Caco-2 (cell line): ENCODE results near the gene MAMDC4. TPM values are rescaled to one million over a fixed set of nuclear protein-coding genes. Genes with fewer than 3 reads are reported as not detected.
A peak's percentile ranks its signal among the peaks of the same experiment; 100 is the strongest.
"Not testable (repeated sequence)": the region's sequence is repeated elsewhere in the genome, so short reads cannot be mapped to it uniquely, and the experiment has no call there.

Experiments
- BruUV-seq: library from RNA; stranded (reverse); fragments of 400-500 nt; replicated peaks from 2 replicates; lab custom pipeline; 2021; lab: Mats Ljungman, UMichigan
- CTCF ChIA-PET: fragments of 300-600 bp; sonication (Branson Sonifier 250); formaldehyde crosslinking; loops from one replicate; lab custom pipeline; 2022; ENCODE audit warnings: antibody characterized with exemption; lab: Charles Lee
- POLR2A ChIA-PET: fragments of 300-600 bp; sonication (Branson Sonifier 250); formaldehyde crosslinking; loops from one replicate; lab custom pipeline; 2022; ENCODE audit warnings: antibody characterized with exemption; lab: Charles Lee
- DNase-seq, 2 experiments: peaks; one replicate each; pipeline versions ENCODE4 v3.0.0 to v3.0.0-alpha.2; 2020 to 2022
- H3K27me3 ChIP-seq: replicated peaks from 2 replicates; pipeline ENCODE4 v1.6.0; 2011; ENCODE audit warnings: low read length; ENCODE audit not compliant: control insufficient read depth, insufficient read depth
- H3K36me3 ChIP-seq: 2 replicates; pipeline ENCODE4 v1.5.1; 2011; ENCODE audit warnings: low read length; ENCODE audit not compliant: control insufficient read depth, insufficient read depth
- H3K4me1 ChIP-seq: fragments of 250-450 bp; sonication (Bioruptor Pico); 2 replicates; pipeline ENCODE4 v1.5.1; 2020; ENCODE audit warnings: mild to moderate bottlenecking
- H3K4me3 ChIP-seq: 2 replicates; pipeline ENCODE4 v1.5.1; 2011; ENCODE audit warnings: low read depth, mild to moderate bottlenecking, control low read depth, low read length
- H3K9me3 ChIP-seq: fragments of 250-450 bp; sonication (Bioruptor Pico); 2 replicates; pipeline ENCODE4 v1.5.1; 2020; ENCODE audit warnings: mild to moderate bottlenecking, moderate library complexity
- H3K27ac Mint-ChIP-seq: one replicate; pipeline ENCODE4 v1.8.0; 2022; ENCODE audit warnings: mixed read lengths; ENCODE audit not compliant: unreplicated experiment
- H3K27me3 Mint-ChIP-seq: one replicate; pipeline ENCODE4 v1.8.0; 2022; ENCODE audit warnings: mixed read lengths; ENCODE audit not compliant: insufficient read depth, unreplicated experiment
- H3K36me3 Mint-ChIP-seq: one replicate; pipeline ENCODE4 v1.8.0; 2022; ENCODE audit warnings: mild to moderate bottlenecking, mixed read lengths; ENCODE audit not compliant: insufficient read depth, unreplicated experiment
- H3K4me1 Mint-ChIP-seq: one replicate; pipeline ENCODE4 v1.8.0; 2022; ENCODE audit warnings: low read depth, mixed read lengths; ENCODE audit not compliant: unreplicated experiment
- H3K4me3 Mint-ChIP-seq: one replicate; pipeline ENCODE4 v1.8.0; 2022; ENCODE audit warnings: mild to moderate bottlenecking, moderate library complexity, mixed read lengths; ENCODE audit not compliant: unreplicated experiment
- H3K9me3 Mint-ChIP-seq: one replicate; pipeline ENCODE4 v1.8.0; 2022; ENCODE audit warnings: mixed read lengths; ENCODE audit not compliant: unreplicated experiment
- intact Hi-C: fragments of 100-400 bp; cut with micrococcal nuclease; formaldehyde crosslinking; loops from one replicate; pipeline ENCODE4 v1.10.0; 2022; ENCODE audit not compliant: unreplicated experiment
- total RNA-seq: library from RNA; stranded (reverse); gene quantifications from 2 replicates; pipeline ENCODE4 v1.2.3, GENCODE V29; 2022
- TF ChIP-seq, protein P1 (sequence below), 2 experiments: fragments of 200-600 bp in 1 of 2; IDR thresholded peaks; 1 replicate in 1 of 2; 2 replicates in 1 of 2; pipeline versions ENCODE4 v1.5.1 to v1.8.0; 2011 to 2022; ENCODE audit warnings: antibody characterized with exemption in 1 of 2, control low read depth in 1 of 2, inconsistent platforms in 1 of 2, low read depth in 1 of 2, low read length in 1 of 2, mild to moderate bottlenecking in 1 of 2, moderate library complexity in 1 of 2; ENCODE audit not compliant: insufficient read depth in 1 of 2, severe bottlenecking in 1 of 2, unreplicated experiment in 1 of 2

Gene MAMDC4
- total RNA-seq, 1 experiment from 2014 or later, result 8.8 TPM

DNA sequence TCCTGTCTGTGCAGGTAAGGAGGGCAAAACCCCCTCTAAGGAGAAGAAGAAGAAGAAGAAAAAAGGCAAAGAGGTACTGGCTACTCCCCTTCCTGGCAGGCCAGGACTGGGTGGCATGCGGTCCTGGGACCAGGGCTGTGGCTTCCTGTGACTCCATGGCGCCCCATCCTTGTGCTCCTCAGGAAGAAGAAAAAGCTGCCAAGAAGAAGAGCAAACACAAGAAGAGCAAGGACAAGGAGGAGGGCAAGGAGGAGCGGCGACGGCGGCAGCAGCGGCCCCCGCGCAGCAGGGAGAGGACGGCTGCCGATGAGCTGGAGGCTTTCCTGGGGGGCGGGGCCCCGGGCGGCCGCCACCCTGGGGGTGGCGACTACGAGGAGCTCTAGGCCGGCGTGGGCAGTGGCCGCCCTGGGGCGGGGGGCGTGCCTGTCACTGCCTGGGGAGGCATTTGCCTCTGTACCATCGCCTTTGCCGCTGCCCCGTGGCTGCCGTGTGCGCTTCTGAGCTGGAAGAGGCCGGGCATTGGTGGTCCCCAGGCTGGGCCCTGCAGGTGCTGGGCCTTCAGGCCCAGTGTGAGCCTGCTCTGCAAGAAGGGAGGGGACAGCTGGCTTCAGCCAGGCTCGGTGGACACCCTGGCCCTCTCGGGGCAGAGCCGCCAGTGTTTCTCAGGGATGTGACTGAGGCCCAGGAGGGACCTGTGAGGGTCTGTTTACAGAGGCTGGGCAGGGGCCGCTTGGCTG lies 11.8 kb upstream of the MAMDC4 start:
- no peaks in the 10 kb centered on the region for H3K9me3 Mint-ChIP-seq
- intact Hi-C loops, result loop anchor here (10.0 kb wide), 1 partner anchor 104 kb away; the partner anchor contains the start of genes C8G and FBXW5
- ChIA-PET POLR2A (interaction anchor here (0.6 to 0.9 kb wide), 2 partner anchors 40 to 50 kb away, joined by 4 to 5 read pairs; no protein-coding TSS in a partner anchor), CTCF (interaction anchor here (0.6 to 1.6 kb wide), 5 partner anchors 11 to 336 kb away, joined by 3 to 7 read pairs (median 5); partner anchors contain the start of gene TMEM141)
- Histone ChIP-seq H3K27me3 (no peaks in the 10 kb centered on the region), H3K4me1 (peaks cover 25% of the 10 kb centered on the region), H3K4me3 (no peak overlapping the region), H3K36me3 (no peaks in the 10 kb centered on the region; the same call in 1 of the 2 replicates), H3K9me3 (no peaks in the 10 kb centered on the region)
- peak overlapping the region; percentile 7 for H3K4me3 Mint-ChIP-seq
- H3K27me3 Mint-ChIP-seq, result no peaks in the 10 kb centered on the region
- TSS peak; percentile 83 for BruUV-seq
- peaks cover 8% of the 10 kb centered on the region for H3K4me1 Mint-ChIP-seq
- H3K36me3 Mint-ChIP-seq, result peaks cover 78% of the 10 kb centered on the region
- H3K27ac Mint-ChIP-seq, result peak overlapping the region; percentile 42
- no peak for DNase-seq
- TF ChIP-seq, protein P1, sequence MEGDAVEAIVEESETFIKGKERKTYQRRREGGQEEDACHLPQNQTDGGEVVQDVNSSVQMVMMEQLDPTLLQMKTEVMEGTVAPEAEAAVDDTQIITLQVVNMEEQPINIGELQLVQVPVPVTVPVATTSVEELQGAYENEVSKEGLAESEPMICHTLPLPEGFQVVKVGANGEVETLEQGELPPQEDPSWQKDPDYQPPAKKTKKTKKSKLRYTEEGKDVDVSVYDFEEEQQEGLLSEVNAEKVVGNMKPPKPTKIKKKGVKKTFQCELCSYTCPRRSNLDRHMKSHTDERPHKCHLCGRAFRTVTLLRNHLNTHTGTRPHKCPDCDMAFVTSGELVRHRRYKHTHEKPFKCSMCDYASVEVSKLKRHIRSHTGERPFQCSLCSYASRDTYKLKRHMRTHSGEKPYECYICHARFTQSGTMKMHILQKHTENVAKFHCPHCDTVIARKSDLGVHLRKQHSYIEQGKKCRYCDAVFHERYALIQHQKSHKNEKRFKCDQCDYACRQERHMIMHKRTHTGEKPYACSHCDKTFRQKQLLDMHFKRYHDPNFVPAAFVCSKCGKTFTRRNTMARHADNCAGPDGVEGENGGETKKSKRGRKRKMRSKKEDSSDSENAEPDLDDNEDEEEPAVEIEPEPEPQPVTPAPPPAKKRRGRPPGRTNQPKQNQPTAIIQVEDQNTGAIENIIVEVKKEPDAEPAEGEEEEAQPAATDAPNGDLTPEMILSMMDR (IDR thresholded peaks at IDR 0.05; ENCODE audit: insufficient read depth in 1 of 2, low read depth in 1 of 2, low read length in 1 of 2, severe bottlenecking in 1 of 2, unreplicated experiment in 1 of 2), result no peak

DNA sequence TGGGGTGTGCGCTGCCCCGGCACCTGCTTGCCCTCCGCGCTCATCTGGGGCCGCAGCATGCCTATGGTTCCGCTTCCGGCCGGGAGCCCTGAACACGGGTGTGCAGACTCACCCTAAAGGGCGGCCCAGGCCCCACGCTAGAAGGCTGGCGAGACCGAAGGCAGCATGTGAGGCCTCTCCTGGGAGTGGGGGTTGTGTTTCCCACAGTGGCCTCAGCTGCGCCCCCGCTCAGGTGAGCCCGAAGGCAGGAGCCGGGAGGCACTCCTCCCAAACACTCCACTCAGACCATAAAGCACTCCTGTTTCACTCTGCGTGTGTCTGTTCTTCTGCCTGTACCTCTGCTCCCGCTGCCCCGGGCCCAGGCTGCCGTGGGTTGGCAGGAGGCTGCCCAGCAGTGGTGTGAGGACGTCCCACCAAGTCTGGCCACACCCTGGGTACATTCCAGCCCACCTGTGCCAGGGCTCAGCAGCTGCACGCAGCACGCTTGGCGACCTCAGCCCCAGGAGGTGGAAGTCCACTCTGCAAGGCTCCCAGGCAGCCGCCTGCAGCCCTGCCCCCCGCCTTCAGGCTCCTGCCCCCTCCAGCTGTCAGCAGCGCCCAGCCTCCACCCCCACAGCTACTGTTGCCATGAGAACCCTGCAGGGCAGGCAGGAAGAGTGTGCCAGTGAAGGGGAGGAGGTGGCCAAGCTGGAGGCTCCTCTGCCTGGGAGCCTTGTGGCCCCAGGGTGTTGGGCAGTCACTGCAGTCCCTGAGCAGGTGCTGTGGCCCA lies 11.1 kb upstream of the MAMDC4 start:
- Histone ChIP-seq H3K27me3 (no peaks in the 10 kb centered on the region), H3K36me3 (no peaks in the 10 kb centered on the region; the same call in 1 of the 2 replicates), H3K4me3 (no peak overlapping the region), H3K4me1 (peaks cover 25% of the 10 kb centered on the region), H3K9me3 (no peaks in the 10 kb centered on the region)
- H3K4me1 Mint-ChIP-seq, result peaks cover 8% of the 10 kb centered on the region
- intact Hi-C loops, result loop anchor here (10.0 kb wide), 1 partner anchor 104 kb away; the partner anchor contains the start of genes C8G and FBXW5
- BruUV-seq, result no TSS peak
- H3K4me3 Mint-ChIP-seq, result no peak overlapping the region
- no peaks in the 10 kb centered on the region for H3K27me3 Mint-ChIP-seq
- peak in 1 of 2 experiments; percentile 49 for DNase-seq
- ChIA-PET POLR2A (interaction anchor here (0.6 to 0.9 kb wide), 2 partner anchors 41 to 51 kb away, joined by 4 to 5 read pairs; no protein-coding TSS in a partner anchor), CTCF (interaction anchor here (0.6 to 1.6 kb wide), 3 partner anchors 12 to 335 kb away, joined by 5 to 7 read pairs (median 5); no protein-coding TSS in a partner anchor)
- TF ChIP-seq, protein P1 (IDR thresholded peaks at IDR 0.05; ENCODE audit: insufficient read depth in 1 of 2, low read depth in 1 of 2, low read length in 1 of 2, severe bottlenecking in 1 of 2, unreplicated experiment in 1 of 2), result no peak
- H3K9me3 Mint-ChIP-seq, result no peaks in the 10 kb centered on the region
- H3K27ac Mint-ChIP-seq, result peak overlapping the region; percentile 42
- peaks cover 74% of the 10 kb centered on the region for H3K36me3 Mint-ChIP-seq

DNA sequence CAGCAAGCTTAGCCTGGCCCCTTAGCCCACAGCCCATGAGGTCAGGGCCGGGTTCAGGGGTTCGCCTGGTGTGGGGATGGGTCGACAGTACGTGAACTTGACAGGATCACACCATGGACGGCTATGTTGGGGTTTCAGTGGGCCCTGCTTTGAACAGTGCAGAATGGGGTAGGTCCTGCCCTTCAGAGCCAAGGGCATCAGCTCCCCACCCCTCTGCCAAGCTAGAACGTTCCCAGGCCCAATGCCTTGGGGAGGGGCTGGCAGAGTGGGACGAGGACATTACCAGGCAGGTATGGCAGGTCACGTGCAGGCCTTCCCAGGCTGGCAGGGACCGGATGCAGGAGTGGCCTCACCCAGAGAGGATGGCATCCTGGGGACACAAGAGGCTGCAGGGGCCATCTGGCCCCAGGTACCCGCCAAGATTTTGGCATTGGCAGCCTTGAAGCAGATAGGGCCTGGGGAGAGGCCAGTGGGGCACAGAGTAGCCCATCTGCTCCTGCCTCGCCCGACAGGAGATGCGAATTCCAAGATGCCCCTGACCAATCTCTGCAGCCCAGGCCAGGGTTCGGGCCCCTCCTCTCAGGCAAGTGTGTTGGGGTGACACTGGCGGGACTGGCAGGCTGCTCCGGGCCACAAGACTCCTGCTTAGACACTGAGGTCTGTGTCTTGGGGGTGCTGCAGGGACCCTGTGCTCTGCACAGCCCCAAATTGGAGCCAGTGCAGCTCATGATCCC lies 10.3 kb upstream of the MAMDC4 start:
- not testable (repeated sequence) for H3K9me3 Mint-ChIP-seq, H3K9me3 ChIP-seq, H3K4me1 Mint-ChIP-seq, H3K36me3 ChIP-seq, BruUV-seq, H3K27me3 Mint-ChIP-seq, DNase-seq, H3K27me3 ChIP-seq, H3K4me3 ChIP-seq
- peak overlapping the region; percentile 42 for H3K27ac Mint-ChIP-seq
- ChIA-PET POLR2A (interaction anchor here (0.6 kb wide), 1 partner anchor 129 kb away, joined by 16 read pairs; the partner anchor contains the start of gene DIPK1B), CTCF (interaction anchor here (0.6 to 1.6 kb wide), 15 partner anchors 13 to 229 kb away, joined by 3 to 15 read pairs (median 4); partner anchors contain the start of genes RABL6 and SAPCD2)
- intact Hi-C loops, result loop anchor here (2.0 to 10.0 kb wide), 3 partner anchors 55 to 193 kb away; partner anchors contain the start of genes C8G and FBXW5
- H3K36me3 Mint-ChIP-seq, result peaks cover 75% of the 10 kb centered on the region
- H3K4me3 Mint-ChIP-seq, result peak overlapping the region; percentile 65
- peaks cover 25% of the 10 kb centered on the region for H3K4me1 ChIP-seq
